Bronchial epithelial cell (primary cell): ENCODE data around the gene SH3PXD2B. TPM values are rescaled to one million over a fixed set of nuclear protein-coding genes. Genes with fewer than 3 reads are reported as not detected.

ENCODE experiments used
- DNase-seq: peaks from one replicate; pipeline ENCODE4 v3.0.0-alpha.2; 2010; ENCODE audit warnings: low read depth
- FAIRE-seq: peaks from 2 replicates; lab custom pipeline; 2011; peaks lifted over from hg19 to GRCh38; lab: Jason Lieb, UNC
- H3K27me3 ChIP-seq: 2 replicates; pipeline ENCODE4 v1.5.1; 2011; ENCODE audit warnings: low read length; ENCODE audit not compliant: control insufficient read depth, insufficient read depth
- H3K36me3 ChIP-seq: 2 replicates; pipeline ENCODE4 v1.5.1; 2011; ENCODE audit warnings: low read length; ENCODE audit not compliant: control insufficient read depth, insufficient read depth
- H3K4me3 ChIP-seq: 2 replicates; pipeline ENCODE4 v1.5.1; 2011; ENCODE audit warnings: mild to moderate bottlenecking, low read depth, low read length, control low read depth
- total RNA-seq: library from RNA; depleted of rRNA; stranded (reverse); fragments of >200 nt; gene quantifications from 2 replicates; pipeline ENCODE4 v1.2.1, GENCODE V29; 2014
- TF ChIP-seq, protein P1 (sequence below): IDR thresholded peaks from 2 replicates; pipeline ENCODE4 v1.5.1; 2011; ENCODE audit warnings: mild to moderate bottlenecking, moderate library complexity, low read length, control low read depth, inconsistent platforms; ENCODE audit not compliant: insufficient read depth, severe bottlenecking

The SH3PXD2B gene
- total RNA-seq, 1 donor from 2014 or later, result 10.0 TPM

DNA sequence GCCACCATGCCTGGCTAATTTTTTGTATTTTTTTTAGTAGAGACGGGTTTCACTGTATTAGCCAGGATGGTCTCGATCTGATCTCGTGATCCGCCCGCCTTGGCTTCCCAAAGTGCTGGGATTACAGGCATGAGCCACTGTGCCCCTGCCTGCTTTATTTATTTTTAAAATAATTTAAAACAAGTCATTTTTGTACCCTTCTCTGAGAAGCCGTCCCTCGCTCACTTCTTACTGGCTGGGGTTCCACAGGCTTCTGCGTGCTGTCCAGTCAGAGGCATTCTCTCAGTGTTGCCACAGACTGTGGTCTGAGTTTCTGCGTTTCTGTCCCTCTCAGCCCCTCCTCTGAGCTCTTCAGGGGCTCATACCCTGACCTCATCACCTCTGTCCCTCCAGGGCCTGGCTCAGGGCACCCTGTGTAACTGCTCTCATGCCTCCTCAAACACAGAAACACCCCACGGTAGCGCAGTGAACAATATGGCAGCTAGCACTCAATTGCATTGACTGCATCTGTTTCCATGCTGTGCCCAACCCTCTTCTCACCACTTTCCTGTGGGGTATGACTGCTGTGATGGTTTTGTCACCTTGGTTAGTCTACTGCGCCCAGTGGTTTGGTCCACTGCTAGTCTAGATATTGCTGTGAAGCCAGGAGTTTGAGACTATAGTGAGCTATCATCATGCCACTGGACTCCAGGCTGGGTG lies 44.3 kb upstream of the SH3PXD2B start:
- FAIRE-seq, result no peak
- no peak overlapping the region for H3K4me3 ChIP-seq
- DNase-seq, result no peak
- no peaks in the 10 kb centered on the region for H3K36me3 ChIP-seq
- TF ChIP-seq, protein P1, sequence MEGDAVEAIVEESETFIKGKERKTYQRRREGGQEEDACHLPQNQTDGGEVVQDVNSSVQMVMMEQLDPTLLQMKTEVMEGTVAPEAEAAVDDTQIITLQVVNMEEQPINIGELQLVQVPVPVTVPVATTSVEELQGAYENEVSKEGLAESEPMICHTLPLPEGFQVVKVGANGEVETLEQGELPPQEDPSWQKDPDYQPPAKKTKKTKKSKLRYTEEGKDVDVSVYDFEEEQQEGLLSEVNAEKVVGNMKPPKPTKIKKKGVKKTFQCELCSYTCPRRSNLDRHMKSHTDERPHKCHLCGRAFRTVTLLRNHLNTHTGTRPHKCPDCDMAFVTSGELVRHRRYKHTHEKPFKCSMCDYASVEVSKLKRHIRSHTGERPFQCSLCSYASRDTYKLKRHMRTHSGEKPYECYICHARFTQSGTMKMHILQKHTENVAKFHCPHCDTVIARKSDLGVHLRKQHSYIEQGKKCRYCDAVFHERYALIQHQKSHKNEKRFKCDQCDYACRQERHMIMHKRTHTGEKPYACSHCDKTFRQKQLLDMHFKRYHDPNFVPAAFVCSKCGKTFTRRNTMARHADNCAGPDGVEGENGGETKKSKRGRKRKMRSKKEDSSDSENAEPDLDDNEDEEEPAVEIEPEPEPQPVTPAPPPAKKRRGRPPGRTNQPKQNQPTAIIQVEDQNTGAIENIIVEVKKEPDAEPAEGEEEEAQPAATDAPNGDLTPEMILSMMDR, result no peak
- peaks cover 7% of the 10 kb centered on the region for H3K27me3 ChIP-seq

DNA sequence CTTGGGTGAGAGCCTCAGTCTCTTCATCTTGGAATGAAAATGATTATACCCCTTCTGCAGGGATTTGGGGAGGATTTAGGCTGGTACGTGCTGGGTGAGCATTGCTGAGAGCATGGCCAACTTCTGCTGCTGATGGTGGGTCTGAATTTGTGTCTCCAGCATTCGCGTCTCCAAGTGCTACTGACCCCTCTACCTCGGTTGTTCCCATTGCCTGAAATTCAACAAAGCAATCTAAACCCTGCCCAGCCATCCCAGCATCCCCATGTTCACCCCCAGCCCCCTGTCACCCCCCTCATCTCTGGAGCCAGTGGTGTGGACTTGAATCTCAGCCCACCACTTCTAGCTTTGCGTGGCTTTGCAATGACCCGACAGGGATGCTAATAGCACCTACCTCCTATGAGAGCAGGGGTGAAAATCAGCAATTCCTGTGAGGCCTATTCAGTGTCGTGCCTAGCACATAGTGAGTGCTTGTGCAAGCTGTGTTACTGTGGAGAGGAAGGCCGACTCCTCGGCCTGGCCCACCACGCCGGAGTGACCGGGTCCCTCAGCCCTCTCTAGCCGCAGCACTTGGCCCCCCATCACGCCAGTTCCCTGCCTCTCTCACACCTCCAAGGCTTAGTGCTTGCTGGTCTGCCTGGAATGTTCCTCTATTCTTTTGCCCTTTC lies 43.4 kb upstream of the SH3PXD2B start:
- Histone ChIP-seq H3K27me3 (peaks cover 7% of the 10 kb centered on the region), H3K36me3 (no peaks in the 10 kb centered on the region), H3K4me3 (no peak overlapping the region)
- FAIRE-seq (no peak), DNase-seq (no peak)
- TF ChIP-seq, protein P1, result no peak

DNA sequence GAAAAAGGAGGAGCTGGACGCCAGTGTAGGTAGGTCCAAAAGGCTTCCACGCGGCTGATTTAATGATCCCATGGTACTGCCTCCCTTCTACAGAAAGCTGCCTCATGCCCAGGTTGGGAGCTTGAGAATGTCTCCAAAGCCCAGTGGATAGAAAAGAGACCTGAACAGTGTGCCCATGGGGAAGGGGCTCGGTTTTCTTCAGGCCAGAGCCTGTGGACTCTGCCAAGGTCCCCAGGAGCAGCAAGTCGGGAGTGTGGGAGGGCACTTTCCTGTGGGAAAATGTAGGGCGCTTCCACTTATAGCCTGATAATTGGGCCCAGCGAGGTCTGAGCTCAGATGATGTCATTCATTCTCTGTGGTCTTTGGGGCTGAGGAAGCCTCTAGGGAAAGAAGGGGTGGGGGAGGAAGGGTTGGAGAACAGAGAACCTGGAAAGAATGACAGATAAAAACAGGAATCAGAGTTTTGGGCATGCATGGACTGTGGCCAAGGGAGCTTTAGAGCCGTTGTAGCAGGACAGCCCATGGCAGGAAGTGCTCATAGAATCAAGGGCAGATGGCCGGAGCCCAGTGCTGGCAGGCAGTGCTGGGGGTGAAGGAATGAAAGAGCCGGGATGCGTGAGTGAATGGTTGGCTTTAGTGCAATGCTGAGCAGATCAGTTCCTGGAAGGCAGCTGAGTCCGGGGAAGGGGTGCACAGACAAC lies 42.5 kb upstream of the SH3PXD2B start:
- H3K4me3 ChIP-seq, result no peak overlapping the region
- FAIRE-seq (no peak), DNase-seq (no peak)
- no peaks in the 10 kb centered on the region for H3K36me3 ChIP-seq
- TF ChIP-seq, protein P1, result no peak
- H3K27me3 ChIP-seq, result peaks cover 7% of the 10 kb centered on the region

DNA sequence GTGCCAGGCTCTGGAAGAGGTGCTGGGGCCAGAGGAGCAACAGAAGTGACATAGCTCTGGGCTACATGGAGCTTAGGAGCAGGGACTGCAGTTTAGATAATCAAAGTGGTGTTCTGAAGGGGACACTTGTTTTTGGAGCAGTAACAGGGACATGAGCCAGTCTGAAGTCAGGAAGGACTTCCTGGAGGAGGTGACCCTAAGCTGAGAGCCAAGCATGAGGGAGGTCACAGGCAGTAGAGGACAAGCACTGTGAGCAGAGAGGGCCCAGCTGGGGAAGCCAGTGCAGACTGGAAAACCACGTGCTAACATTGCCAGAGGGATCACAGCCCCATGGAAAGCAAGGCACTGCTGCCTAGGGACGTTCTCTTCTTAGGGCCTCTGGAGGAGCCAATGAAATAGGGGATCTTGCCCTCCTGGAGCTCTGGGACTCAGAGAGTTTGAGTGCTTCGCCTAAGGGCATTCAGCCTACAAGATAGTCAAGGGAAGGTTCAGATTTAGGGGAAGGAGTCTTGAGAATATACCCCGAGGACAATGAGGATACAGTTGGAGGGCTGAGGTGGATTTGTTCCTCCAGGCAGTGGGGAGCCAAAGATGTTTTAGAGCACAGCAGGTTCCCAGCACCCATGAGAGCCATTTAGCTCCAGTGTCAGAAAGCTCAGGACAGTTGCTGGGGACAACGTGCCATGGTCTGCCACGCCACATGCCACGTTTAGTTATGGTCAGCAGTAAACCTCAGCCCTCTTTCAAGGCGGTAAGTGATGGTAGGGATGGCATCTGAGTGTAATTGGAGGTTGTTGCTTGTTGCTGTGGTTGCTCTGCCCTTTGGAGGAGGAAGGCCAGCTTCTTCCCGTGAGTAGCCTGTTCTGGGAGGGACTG lies 40.5 kb upstream of the SH3PXD2B start:
- DNase-seq (no peak), FAIRE-seq (no peak)
- TF ChIP-seq, protein P1, result no peak

DNA sequence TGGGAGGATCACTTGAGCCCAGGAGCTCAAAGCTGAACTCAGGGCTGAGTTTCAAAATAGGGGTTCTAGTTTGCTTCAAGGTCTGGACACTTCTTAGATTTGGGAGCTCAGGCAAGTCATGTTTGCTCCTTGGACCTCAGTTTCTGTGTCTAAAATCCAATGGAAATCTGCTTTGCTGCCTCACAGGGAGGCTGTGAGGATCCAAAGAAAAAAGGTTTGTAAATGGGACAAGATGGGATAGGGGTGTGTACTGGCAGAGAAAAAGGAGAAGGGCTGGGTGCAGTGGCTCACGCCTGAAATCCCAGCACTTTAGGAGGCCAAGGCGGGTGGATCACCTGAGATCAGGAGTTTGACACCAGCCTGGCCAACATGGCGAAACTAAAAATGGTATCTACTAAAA lies 39.6 kb upstream of the SH3PXD2B start:
- Histone ChIP-seq H3K4me3 (no peak overlapping the region), H3K27me3 (peaks cover 7% of the 10 kb centered on the region), H3K36me3 (no peaks in the 10 kb centered on the region)
- TF ChIP-seq, protein P1, result no peak
- FAIRE-seq, result no peak
- DNase-seq, result no peak

More for the DNA sequence above, 40.5 kb upstream of the SH3PXD2B start:
- peaks cover 7% of the 10 kb centered on the region for H3K27me3 ChIP-seq
- H3K36me3 ChIP-seq, result no peaks in the 10 kb centered on the region
- no peak overlapping the region for H3K4me3 ChIP-seq
